Trophoblast cell (in vitro differentiated cells and primary cell): ENCODE data around the gene HOXB1. TPM values are rescaled to one million over a fixed set of nuclear protein-coding genes. Genes with fewer than 3 reads are reported as not detected.

Experiments used
- DNase-seq, 2 donors: peaks; one replicate each; pipeline ENCODE4 v3.0.0-alpha.2; 2016
- H2AFZ ChIP-seq: 2 replicates; pipeline ENCODE4 v1.6.1; 2013; ENCODE audit warnings: low read length, moderate library complexity, mild to moderate bottlenecking; ENCODE audit not compliant: insufficient read depth, poor library complexity
- H2AK5ac ChIP-seq: 2 replicates; pipeline ENCODE4 v1.6.1; 2013; ENCODE audit warnings: mild to moderate bottlenecking, low read length
- H2BK120ac ChIP-seq: 2 replicates; pipeline ENCODE4 v1.6.1; 2013; ENCODE audit warnings: low read length, mild to moderate bottlenecking, moderate library complexity; ENCODE audit not compliant: insufficient read depth, poor library complexity
- H2BK12ac ChIP-seq: 2 replicates; pipeline ENCODE4 v1.6.1; 2013; ENCODE audit warnings: mild to moderate bottlenecking, low read length, moderate library complexity
- H2BK5ac ChIP-seq: 2 replicates; pipeline ENCODE4 v1.6.1; 2013; ENCODE audit warnings: low read length, low read depth, moderate library complexity, mild to moderate bottlenecking; ENCODE audit not compliant: poor library complexity
- H3K14ac ChIP-seq: 2 replicates; pipeline ENCODE4 v1.6.1; 2013; ENCODE audit warnings: mild to moderate bottlenecking, low read length
- H3K18ac ChIP-seq: 2 replicates; pipeline ENCODE4 v1.6.1; 2013; ENCODE audit warnings: mild to moderate bottlenecking, low read length
- H3K23ac ChIP-seq: 2 replicates; pipeline ENCODE4 v1.6.1; 2013; ENCODE audit warnings: low read length
- H3K27ac ChIP-seq: 2 replicates; pipeline ENCODE4 v1.5.1; 2013; ENCODE audit warnings: low read depth, mild to moderate bottlenecking, inconsistent platforms, low read length, moderate library complexity
- H3K27me3 ChIP-seq: 2 replicates; pipeline ENCODE4 v1.6.1; 2013; ENCODE audit warnings: inconsistent platforms, mild to moderate bottlenecking, low read length, moderate library complexity; ENCODE audit not compliant: insufficient read depth
- H3K36me3 ChIP-seq, 2 experiments: 1 replicate in 1 of 2; 2 replicates in 1 of 2; pipeline ENCODE4 v1.6.1; 2013; ENCODE audit warnings: low read length in 2 of 2, mild to moderate bottlenecking in 2 of 2, moderate library complexity in 1 of 2; ENCODE audit not compliant: insufficient read depth in 2 of 2, control insufficient read depth in 1 of 2
- H3K4ac ChIP-seq: 2 replicates; pipeline ENCODE4 v1.6.1; 2013; ENCODE audit warnings: low read depth, mild to moderate bottlenecking, low read length, moderate library complexity
- H3K4me1 ChIP-seq, 2 experiments: 1 replicate in 1 of 2; 2 replicates in 1 of 2; pipeline ENCODE4 v1.6.1; 2013; ENCODE audit warnings: low read length in 2 of 2, mild to moderate bottlenecking in 2 of 2, moderate library complexity in 1 of 2; ENCODE audit not compliant: insufficient read depth in 2 of 2, control insufficient read depth in 1 of 2
- H3K4me2 ChIP-seq: 2 replicates; pipeline ENCODE4 v1.6.1; 2013; ENCODE audit warnings: inconsistent platforms, mild to moderate bottlenecking, low read length, moderate library complexity
- H3K4me3 ChIP-seq: 2 replicates; pipeline ENCODE4 v1.5.1; 2013; ENCODE audit warnings: mild to moderate bottlenecking, low read depth, low read length, inconsistent platforms
- H3K79me1 ChIP-seq: one replicate; pipeline ENCODE4 v1.6.1; 2013; ENCODE audit warnings: low read length
- H3K79me2 ChIP-seq: 2 replicates; pipeline ENCODE4 v1.6.1; 2013; ENCODE audit warnings: low read length, mild to moderate bottlenecking; ENCODE audit not compliant: control insufficient read depth, insufficient read depth, poor library complexity
- H3K9ac ChIP-seq: 2 replicates; pipeline ENCODE4 v1.6.1; 2013; ENCODE audit warnings: mild to moderate bottlenecking, low read length
- H3K9me3 ChIP-seq: 2 replicates; pipeline ENCODE4 v1.6.1; 2013; ENCODE audit warnings: low read depth, mild to moderate bottlenecking, control low read depth, inconsistent platforms, low read length; ENCODE audit not compliant: insufficient read depth
- H4K12ac ChIP-seq: 2 replicates; pipeline ENCODE4 v1.6.1; 2013; ENCODE audit warnings: low read depth, mild to moderate bottlenecking, low read length, moderate library complexity
- H4K8ac ChIP-seq: 2 replicates; pipeline ENCODE4 v1.6.1; 2013; ENCODE audit warnings: low read depth, mild to moderate bottlenecking, low read length, moderate library complexity
- H4K91ac ChIP-seq: one replicate; pipeline ENCODE4 v1.6.1; 2013; ENCODE audit warnings: low read depth, mild to moderate bottlenecking, low read length, moderate library complexity
- WGBS: extraction: QIAGEN DNeasy Blood & Tissue Kit; methylation state at CpG from one replicate; pipeline ENCODE4 v1.1.7; 2013; ENCODE audit warnings: missing lambda C conversion rate; ENCODE audit not compliant: insufficient read length, insufficient coverage; ENCODE audit errors: extremely low coverage; 5-methylcytosine and 5-hydroxymethylcytosine counted together
- polyA plus RNA-seq: library from polyadenylated mRNA; stranded (reverse); fragments of 200-250 nt; gene quantifications from 2 replicates; pipeline ENCODE4 v1.2.3, GENCODE V29; 2013

Gene HOXB1
- 0.04 and 0.06 TPM in 2 replicates for polyA plus RNA-seq

DNA sequence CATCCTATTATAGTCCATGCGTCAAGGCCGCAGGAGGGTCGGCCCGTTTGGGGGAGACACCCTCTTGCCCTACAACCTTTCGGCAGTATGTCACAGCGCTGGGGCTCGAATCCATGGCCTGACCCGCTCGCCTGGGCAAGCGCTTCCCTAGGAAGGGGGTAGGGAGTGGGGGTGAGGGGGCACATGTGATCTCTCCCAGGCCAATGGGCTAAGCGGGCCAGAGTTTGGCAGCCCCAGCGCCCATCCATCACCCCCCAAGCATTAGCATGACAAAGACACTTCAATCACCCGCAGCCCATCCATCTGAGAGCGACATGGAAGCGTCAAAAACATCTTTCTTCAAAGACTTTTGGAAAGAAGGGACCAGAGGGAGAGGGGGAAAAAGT lies at the start of gene HOXB1:
Gene HOXB1 (minus strand): TSS at position 125 of the 386 bp plus-strand sequence. CDS start 107 bp downstream, at position 18.
- H2AFZ ChIP-seq: no peak within 1 kb of the TSS

DNA sequence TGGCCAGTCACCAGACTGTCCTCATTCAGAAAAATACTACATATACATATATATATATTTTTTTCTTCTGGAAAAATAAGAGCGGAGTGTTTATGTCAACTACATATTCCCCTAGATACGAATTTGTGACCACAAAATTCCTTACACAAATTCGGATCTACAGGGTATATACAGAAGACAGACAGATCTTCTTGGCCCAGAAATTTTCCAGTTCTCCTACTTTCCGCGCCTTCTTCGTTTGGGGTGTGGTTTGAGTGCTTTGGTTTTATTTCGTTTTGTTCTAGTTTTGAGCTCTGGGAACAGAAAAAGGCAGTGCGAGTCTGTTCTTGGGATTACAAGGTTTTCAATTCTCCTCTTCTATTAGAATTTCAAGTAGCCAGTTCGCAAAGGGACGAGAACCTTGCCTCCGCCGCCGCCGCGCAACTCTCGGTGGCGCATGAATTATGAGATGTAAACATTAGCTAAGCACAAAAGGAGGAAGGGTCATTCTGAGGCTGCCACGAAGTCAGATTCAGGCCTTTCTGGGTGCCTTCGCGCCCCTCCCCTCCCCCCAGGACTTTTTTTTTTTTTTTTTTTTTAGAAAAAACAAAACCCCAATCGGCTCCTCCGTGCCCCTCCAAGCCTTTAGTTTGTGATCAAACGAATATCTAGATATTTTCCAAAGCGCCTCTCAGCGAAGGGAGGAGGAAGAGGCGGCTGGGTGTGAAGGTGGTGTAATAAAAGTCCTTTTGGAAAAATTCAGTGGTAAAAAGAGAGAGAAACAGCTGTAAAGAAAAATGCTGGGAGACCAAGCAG lies 49.1 kb upstream of the HOXB1 start:
- DNase-seq: no peak
- H4K12ac ChIP-seq: no peak overlapping the region
- WGBS: no CpG with 5 or more reads among the region's 26 CpGs

More for the DNA sequence above, at the start of gene HOXB1:
- Histone ChIP-seq H3K18ac (peak within 1 kb of the TSS; percentile 67), H3K27ac (peak within 1 kb of the TSS; percentile 79), H3K79me2 (no peaks in the 10 kb centered on the region), H3K4ac (no peak within 1 kb of the TSS), H2AK5ac (peak within 1 kb of the TSS; percentile 70), H2BK12ac (peak within 1 kb of the TSS; percentile 81), H3K4me2 (no peak within 1 kb of the TSS), H4K8ac (peak within 1 kb of the TSS; percentile 5), H3K4me1 (peaks cover 28 to 36% of the 10 kb centered on the region in 2 experiments), H3K79me1 (peaks cover 30% of the 10 kb centered on the region), H2BK5ac (peak within 1 kb of the TSS; percentile 55), H3K23ac (no peak within 1 kb of the TSS), H2BK120ac (peak within 1 kb of the TSS; percentile 87), H3K9ac (no peak within 1 kb of the TSS), H3K9me3 (no peaks in the 10 kb centered on the region), H4K91ac (peak within 1 kb of the TSS; percentile 90), H3K4me3 (no peak within 1 kb of the TSS), H3K27me3 (no peaks in the 10 kb centered on the region), H3K14ac (peak within 1 kb of the TSS; percentile 17), H3K36me3 (no peaks in the 10 kb centered on the region), H4K12ac (no peak within 1 kb of the TSS)
- DNase-seq: no peak
- WGBS: no CpG with 5 or more reads among the region's 15 CpGs

DNA sequence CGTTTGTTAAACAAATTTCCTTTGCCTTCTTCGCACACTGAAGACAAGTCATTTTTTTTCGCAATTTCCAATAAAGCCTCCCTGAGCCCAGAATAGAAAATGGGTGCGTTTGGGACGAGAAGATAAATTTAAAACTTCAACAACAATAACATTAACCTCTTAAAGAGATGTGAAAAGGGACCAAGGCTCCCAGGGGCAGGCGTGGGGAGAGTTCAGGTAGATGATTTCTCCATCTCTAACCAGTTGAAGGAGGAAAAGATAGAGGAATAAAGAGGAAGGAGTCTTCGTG lies 48.6 kb upstream of the HOXB1 start:
- Histone ChIP-seq H3K27ac (no peak overlapping the region), H3K36me3 (peaks cover 5 to 6% of the 10 kb centered on the region in 2 experiments), H4K12ac (no peak overlapping the region), H3K4me2 (peak overlapping the region; percentile 73), H3K4me3 (no peak overlapping the region), H3K79me1 (peaks cover 21% of the 10 kb centered on the region), H4K91ac (no peak overlapping the region), H2AFZ (no peak overlapping the region), H3K79me2 (peaks cover 10% of the 10 kb centered on the region), H3K4me1 (peaks cover 27 to 28% of the 10 kb centered on the region in 2 experiments), H2AK5ac (no peak overlapping the region), H4K8ac (no peak overlapping the region), H3K9ac (no peak overlapping the region), H3K4ac (no peak overlapping the region), H3K18ac (no peak overlapping the region), H2BK120ac (no peak overlapping the region), H3K27me3 (peaks cover 3% of the 10 kb centered on the region), H3K9me3 (no peaks in the 10 kb centered on the region), H2BK12ac (no peak overlapping the region), H3K23ac (no peak overlapping the region), H2BK5ac (no peak overlapping the region), H3K14ac (no peak overlapping the region)
- DNase-seq: no peak
- WGBS: no CpG with 5 or more reads among the region's 7 CpGs

More for the DNA sequence above, 49.1 kb upstream of the HOXB1 start:
- H3K4me3 ChIP-seq: no peak overlapping the region
- peaks cover 3% of the 10 kb centered on the region for H3K27me3 ChIP-seq
- no peak overlapping the region for H3K4ac ChIP-seq
- H3K79me2 ChIP-seq: peaks cover 10% of the 10 kb centered on the region
- H4K8ac ChIP-seq: no peak overlapping the region
- H2BK5ac ChIP-seq: no peak overlapping the region
- no peak overlapping the region for H3K9ac ChIP-seq
- peaks cover 23% of the 10 kb centered on the region for H3K79me1 ChIP-seq
- H3K4me1 ChIP-seq: peaks cover 28 to 29% of the 10 kb centered on the region in 2 experiments
- no peak overlapping the region for H2BK12ac ChIP-seq
- H3K18ac ChIP-seq: no peak overlapping the region
- H4K91ac ChIP-seq: no peak overlapping the region
- H3K23ac ChIP-seq: no peak overlapping the region
- no peak overlapping the region for H2AK5ac ChIP-seq
- no peak overlapping the region for H3K4me2 ChIP-seq
- H3K14ac ChIP-seq: no peak overlapping the region
- H2BK120ac ChIP-seq: no peak overlapping the region
- no peak overlapping the region for H3K27ac ChIP-seq
- H2AFZ ChIP-seq: no peak overlapping the region
- H3K36me3 ChIP-seq: peaks cover 5 to 6% of the 10 kb centered on the region in 2 experiments
- H3K9me3 ChIP-seq: no peaks in the 10 kb centered on the region

DNA sequence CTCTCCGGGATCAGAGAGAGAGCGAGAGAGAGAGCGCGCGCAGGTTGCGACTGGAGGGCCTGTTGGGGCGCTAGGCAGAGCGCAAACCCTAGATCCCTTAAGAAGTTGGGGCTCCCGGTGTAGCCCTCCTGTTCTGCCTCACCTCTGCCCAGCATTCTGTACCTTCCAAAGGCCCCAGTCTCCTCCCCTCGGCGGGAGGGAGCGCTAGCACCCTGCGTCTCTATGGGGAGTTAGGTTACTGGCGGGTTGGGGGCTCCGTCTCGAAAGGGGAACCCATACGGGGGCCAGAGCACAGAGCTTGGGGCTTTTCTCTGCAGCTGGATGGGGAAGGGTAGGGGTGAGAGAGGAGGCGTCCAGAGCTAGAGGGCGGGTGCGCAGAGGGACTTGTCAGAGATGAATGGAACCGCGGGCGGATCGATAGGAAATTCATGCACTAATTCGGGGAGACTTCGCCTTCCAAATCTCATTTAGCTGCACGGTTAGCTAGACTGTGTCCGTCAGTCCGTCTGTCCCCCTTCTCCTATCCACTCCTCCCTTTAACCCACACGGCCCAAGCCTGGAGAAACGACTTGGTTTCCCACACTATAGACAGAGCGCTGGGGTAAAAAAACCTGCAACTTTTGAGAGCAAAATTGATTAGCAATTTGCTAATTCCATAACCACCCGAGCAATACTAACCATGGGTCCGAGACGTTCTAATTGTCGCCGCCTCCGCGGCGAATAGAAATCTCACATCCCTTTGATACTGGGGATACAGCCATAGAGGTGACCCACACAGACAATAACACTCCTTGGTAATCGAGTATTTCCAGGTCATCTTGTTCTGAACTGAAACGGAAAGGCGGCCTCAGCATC lies 48.0 kb upstream of the HOXB1 start:
- H4K12ac ChIP-seq: peak overlapping the region; percentile 78
- H3K14ac ChIP-seq: peak overlapping the region; percentile 87
- no peaks in the 10 kb centered on the region for H3K9me3 ChIP-seq
- peak overlapping the region; percentile 27 for H2BK120ac ChIP-seq
- peaks cover 21% of the 10 kb centered on the region for H3K79me1 ChIP-seq
- peak overlapping the region; percentile 47 for H2AFZ ChIP-seq
- no peak overlapping the region for H2BK12ac ChIP-seq
- H3K27ac ChIP-seq: no peak overlapping the region
- peak overlapping the region; percentile 97 for H4K91ac ChIP-seq
- peak overlapping the region; percentile 35 for H3K4ac ChIP-seq
- DNase-seq: no peak
- H2BK5ac ChIP-seq: peak overlapping the region; percentile 58
- peak overlapping the region; percentile 10 for H2AK5ac ChIP-seq
- no peaks in the 10 kb centered on the region for H3K27me3 ChIP-seq
- H3K4me3 ChIP-seq: peak overlapping the region; percentile 70
- H3K36me3 ChIP-seq: peaks cover 5 to 6% of the 10 kb centered on the region in 2 experiments
- peaks cover 10% of the 10 kb centered on the region for H3K79me2 ChIP-seq
- H3K18ac ChIP-seq: peak overlapping the region; percentile 81
- peak overlapping the region; percentile 18 for H3K9ac ChIP-seq
- no CpG with 5 or more reads among the region's 43 CpGs for WGBS
- peak overlapping the region; percentile 88 for H4K8ac ChIP-seq
- peak overlapping the region; percentile 73 for H3K4me2 ChIP-seq
- peaks cover 28 to 29% of the 10 kb centered on the region in 2 experiments for H3K4me1 ChIP-seq
- H3K23ac ChIP-seq: no peak overlapping the region
